Kidney (tissue), 14 donors: Measurements from ENCODE around the gene FAM200C. TPM values are rescaled to one million over a fixed set of nuclear protein-coding genes. Genes with fewer than 3 reads are reported as not detected.

ENCODE experiments used
- DNase-seq, 5 donors: peaks; one replicate each; pipeline ENCODE4 v3.0.0-alpha.2; 2013 to 2020
- FAIRE-seq: peaks from 2 replicates; lab custom pipeline; 2012; peaks lifted over from hg19 to GRCh38; lab: Jason Lieb, UNC
- H3K27ac ChIP-seq, 2 donors: one replicate each; pipeline ENCODE4 v1.7.0; 2013; ENCODE audit warnings: low read depth in 2 of 2, low read length in 2 of 2, inconsistent platforms in 1 of 2
- H3K27me3 ChIP-seq: one replicate; pipeline ENCODE4 v1.7.1; 2013; ENCODE audit warnings: low read length, inconsistent platforms; ENCODE audit not compliant: control insufficient read depth, insufficient read depth
- H3K36me3 ChIP-seq, 3 donors: one replicate each; pipeline versions ENCODE4 v1.7.0 to v1.7.1; 2013; ENCODE audit warnings: low read length in 3 of 3, control low read depth in 1 of 3, inconsistent platforms in 1 of 3; ENCODE audit not compliant: insufficient read depth in 3 of 3, control insufficient read depth in 2 of 3
- H3K4me1 ChIP-seq, 3 donors: one replicate each; pipeline versions ENCODE4 v1.7.0 to v1.7.1; 2013; ENCODE audit warnings: low read length in 3 of 3, inconsistent platforms in 1 of 3, low read depth in 1 of 3; ENCODE audit not compliant: control insufficient read depth in 2 of 3, insufficient read depth in 2 of 3
- H3K4me3 ChIP-seq, 3 donors: one replicate each; pipeline versions ENCODE4 v1.7.0 to v1.8.1; 2013; ENCODE audit warnings: low read length in 3 of 3, control low read depth in 1 of 3, inconsistent platforms in 1 of 3
- H3K9ac ChIP-seq, 3 donors: one replicate each; pipeline versions ENCODE4 v1.7.0 to v1.7.1; 2013; ENCODE audit warnings: low read length in 3 of 3, control low read depth in 1 of 3, inconsistent platforms in 1 of 3
- H3K9me3 ChIP-seq, 3 donors: one replicate each; pipeline versions ENCODE4 v1.7.0 to v1.7.1; 2013; ENCODE audit warnings: low read length in 3 of 3, control low read depth in 1 of 3, inconsistent platforms in 1 of 3; ENCODE audit not compliant: control insufficient read depth in 2 of 3, insufficient read depth in 1 of 3
- intact Hi-C: fragments of 100-400 bp; cut with DNase I; formaldehyde crosslinking; loops from one replicate; pipeline ENCODE4 v1.11.1; 2022
- polyA plus RNA-seq: library from polyadenylated mRNA; stranded (reverse); fragments of 350-450 nt; fragmentation: Illumina TruSeq; extraction: RNeasy Lipid Tissue Mini Kit (QIAGEN cat#74804); gene quantifications from one replicate; pipeline ENCODE4 v1.2.3, GENCODE V29; 2014; ENCODE audit warnings: low read depth, low replicate concordance; ENCODE audit not compliant: insufficient read depth
- total RNA-seq: library from RNA; stranded (reverse); fragmentation: NEBNext Ultra II Directional; extraction: Animal tissue kit (Norgen Biotek cat#: 25700); gene quantifications from one replicate; pipeline ENCODE4 v1.2.1, GENCODE V29; 2021
- TF ChIP-seq, protein P1 (sequence below): IDR thresholded peaks from 3 replicates; pipeline ENCODE4 v1.5.1; 2012; ENCODE audit warnings: mild to moderate bottlenecking, moderate library complexity, borderline replicate concordance; ENCODE audit not compliant: insufficient read depth; ENCODE audit errors: extremely low read depth
- donor health status: control.
- donor health status: control.
- donor health status: control.
- donor health status: control.
- donor health status: control.
- donor health status: DM: yes; HTN: yes; CAD: no.
- donor health status: Normal renal cell carcinoma (clear cell type).

FAM200C gene
- total and polyA plus RNA-seq, 2 donors from 2014 or later, result 4.8 to 5.3 TPM

DNA sequence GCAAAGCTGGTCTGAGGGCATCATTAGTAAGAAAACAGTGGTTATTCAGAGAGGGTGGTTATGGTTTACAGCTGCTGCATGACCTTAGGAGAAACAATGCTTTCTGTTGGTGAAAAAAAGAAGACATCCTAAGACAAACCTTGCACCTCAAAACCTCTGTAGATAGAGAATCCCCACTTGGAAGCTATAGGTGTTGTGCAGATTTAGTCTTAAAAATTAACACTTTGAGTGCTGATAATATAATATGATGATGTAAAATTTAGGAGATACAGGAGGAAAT is 20.4 kb upstream of the FAM200C start:
- Histone ChIP-seq H3K36me3 (no peaks in the 10 kb centered on the region), H3K27ac (no peak overlapping the region), H3K4me3 (no peak overlapping the region), H3K9me3 (no peaks in the 10 kb centered on the region), H3K27me3 (no peaks in the 10 kb centered on the region), H3K9ac (no peak overlapping the region), H3K4me1 (peaks cover 0 to 11% (median 9%) of the 10 kb centered on the region in 3 donors)
- intact Hi-C loops, result no loop called here
- DNase-seq (no peak), FAIRE-seq (no peak)
- TF ChIP-seq, protein P1, sequence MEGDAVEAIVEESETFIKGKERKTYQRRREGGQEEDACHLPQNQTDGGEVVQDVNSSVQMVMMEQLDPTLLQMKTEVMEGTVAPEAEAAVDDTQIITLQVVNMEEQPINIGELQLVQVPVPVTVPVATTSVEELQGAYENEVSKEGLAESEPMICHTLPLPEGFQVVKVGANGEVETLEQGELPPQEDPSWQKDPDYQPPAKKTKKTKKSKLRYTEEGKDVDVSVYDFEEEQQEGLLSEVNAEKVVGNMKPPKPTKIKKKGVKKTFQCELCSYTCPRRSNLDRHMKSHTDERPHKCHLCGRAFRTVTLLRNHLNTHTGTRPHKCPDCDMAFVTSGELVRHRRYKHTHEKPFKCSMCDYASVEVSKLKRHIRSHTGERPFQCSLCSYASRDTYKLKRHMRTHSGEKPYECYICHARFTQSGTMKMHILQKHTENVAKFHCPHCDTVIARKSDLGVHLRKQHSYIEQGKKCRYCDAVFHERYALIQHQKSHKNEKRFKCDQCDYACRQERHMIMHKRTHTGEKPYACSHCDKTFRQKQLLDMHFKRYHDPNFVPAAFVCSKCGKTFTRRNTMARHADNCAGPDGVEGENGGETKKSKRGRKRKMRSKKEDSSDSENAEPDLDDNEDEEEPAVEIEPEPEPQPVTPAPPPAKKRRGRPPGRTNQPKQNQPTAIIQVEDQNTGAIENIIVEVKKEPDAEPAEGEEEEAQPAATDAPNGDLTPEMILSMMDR, result no peak

DNA sequence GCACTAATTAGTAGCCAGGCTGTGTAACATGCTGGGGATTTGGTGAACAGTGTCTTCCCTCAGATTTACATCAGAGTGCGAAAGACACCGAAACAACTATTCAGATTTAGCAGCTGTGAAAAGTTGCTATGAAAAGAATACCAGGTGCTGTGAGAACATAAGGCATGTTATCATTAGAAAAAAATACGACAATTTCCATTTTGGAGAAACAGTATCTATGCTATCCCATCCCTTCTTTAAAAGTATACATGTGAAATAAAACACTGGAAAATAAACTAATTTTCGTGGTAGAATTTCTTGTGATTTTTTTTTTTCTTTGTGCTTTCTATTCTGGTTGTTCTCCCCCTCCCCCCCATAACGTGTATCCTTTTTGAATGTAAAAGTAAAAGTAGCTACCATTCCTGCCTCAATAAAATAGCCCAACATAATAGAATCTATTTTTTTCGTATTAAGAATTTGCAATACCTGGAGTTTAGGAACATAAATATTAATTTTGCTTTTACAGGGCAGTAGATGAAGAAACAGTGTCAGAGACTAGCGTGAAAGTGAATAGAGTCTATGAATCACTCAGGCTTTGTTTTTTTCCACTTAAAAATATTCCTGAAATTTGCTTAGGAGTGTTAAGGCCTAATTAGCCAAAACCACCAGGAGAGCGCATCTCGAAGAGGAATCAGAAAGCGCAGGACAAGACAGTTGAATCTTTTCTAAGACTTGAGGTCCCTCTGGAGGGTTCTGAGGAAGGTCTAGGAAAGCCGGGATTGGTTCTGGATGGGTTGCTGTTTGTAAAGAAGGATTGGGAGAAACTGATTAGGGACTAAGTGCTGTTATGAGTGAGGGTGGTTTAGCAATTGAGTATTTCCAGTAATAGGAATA is 19.8 kb upstream of the FAM200C start:
- Histone ChIP-seq H3K36me3 (no peaks in the 10 kb centered on the region), H3K9ac (peak overlapping the region; percentile 86 to 96 (median 92)), H3K9me3 (no peaks in the 10 kb centered on the region), H3K4me1 (peaks cover 0 to 11% (median 9%) of the 10 kb centered on the region in 3 donors), H3K27me3 (no peaks in the 10 kb centered on the region), H3K27ac (peak overlapping the region; percentile 73 to 94), H3K4me3 (peak overlapping the region; percentile 96 to 98 (median 96))
- intact Hi-C loops, result no loop called here
- no peak for FAIRE-seq
- TF ChIP-seq, protein P1, result no peak
- DNase-seq, result no peak

DNA sequence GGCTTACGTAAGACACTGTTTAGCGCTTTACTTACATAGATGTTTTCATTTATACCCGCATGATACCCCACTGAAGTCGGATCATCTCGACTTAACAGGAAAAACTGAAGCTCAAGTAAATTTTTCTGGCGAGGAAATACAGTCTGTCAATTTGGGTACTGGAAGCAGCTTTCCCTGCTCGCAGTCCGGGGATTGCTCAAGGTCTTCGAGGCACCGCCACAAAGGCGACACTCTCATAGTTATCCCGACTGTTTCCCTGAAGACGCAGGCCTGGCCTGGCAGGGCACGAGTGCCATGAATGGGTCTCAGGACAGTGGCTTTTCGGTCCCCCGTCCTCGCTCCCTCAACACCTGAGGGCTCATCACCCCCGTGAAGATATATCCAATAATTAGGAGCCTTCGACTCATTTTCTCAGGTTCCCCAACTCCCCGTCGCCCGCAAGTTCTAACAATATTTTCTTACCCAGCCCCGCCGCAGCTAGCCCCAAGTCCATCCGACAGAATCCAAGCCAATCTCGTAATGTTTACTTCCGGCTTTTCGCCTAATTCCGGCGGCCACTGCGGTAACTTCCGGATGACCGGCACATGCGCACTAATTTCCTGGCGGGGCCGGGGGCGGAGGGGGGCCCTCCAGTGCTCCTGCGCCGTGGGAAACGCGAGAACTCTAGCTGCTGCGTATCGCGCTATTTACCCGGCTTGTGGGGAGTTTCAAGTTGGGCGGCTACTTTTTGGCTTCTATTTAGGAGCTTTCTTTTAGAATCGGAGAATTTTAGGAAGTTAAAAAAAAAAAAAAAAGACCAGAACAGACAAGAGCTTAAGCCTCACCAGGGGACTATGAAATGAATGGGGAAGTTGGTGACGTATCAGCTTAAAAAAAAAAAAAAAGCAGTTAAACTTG is 19.0 kb upstream of the FAM200C start, which contains the start of gene SLU7:
Gene SLU7, minus strand, starts transcription at position 521 of the 897 bp plus-strand sequence. CDS start 3,787 bp downstream, outside the sequence.
- Histone ChIP-seq H3K27me3 (no peaks in the 10 kb centered on the region), H3K9me3 (no peaks in the 10 kb centered on the region), H3K36me3 (peaks cover 0 to 3% (median 0%) of the 10 kb centered on the region in 3 donors), H3K27ac (peak within 1 kb of the TSS; percentile 73 to 94), H3K4me1 (peaks cover 0 to 11% (median 9%) of the 10 kb centered on the region in 3 donors), H3K4me3 (peak within 1 kb of the TSS; percentile 96 to 98 (median 96)), H3K9ac (peak within 1 kb of the TSS; percentile 92 to 96 (median 92))
- TF ChIP-seq, protein P1, result no peak
- DNase-seq (peak; percentile 97 to 98 (median 97)), FAIRE-seq (peak; percentile 80)
- intact Hi-C loops, result no loop called here
